A549 (cell line): ENCODE results near the gene PSMD1. TPM values are rescaled to one million over a fixed set of nuclear protein-coding genes. Genes with fewer than 3 reads are reported as not detected.

Experiments used
- ATAC-seq, 2 experiments: fragments of 200-7000 bp in 1 of 2; fragments of >200 bp in 1 of 2; cut with Nextera tagmentation in 1 of 2; cut with Tn5 transposase in 1 of 2; 3 replicates each; pipeline versions ENCODE4 v1.8.0 to v1.9.1; 2018 to 2020; ENCODE audit warnings: mild to moderate bottlenecking in 1 of 2, moderate library complexity in 1 of 2
- CTCF ChIA-PET: fragments of 300-600 bp; sonication (Branson Sonifier 250); formaldehyde crosslinking; extraction: SDS; loops from one replicate; lab custom pipeline; 2021; ENCODE audit warnings: antibody characterized with exemption, inconsistent platforms; lab: Yijun Ruan, JAX
- POLR2A ChIA-PET: fragments of 350-600 bp; formaldehyde crosslinking; extraction: SDS; loops from one replicate; lab custom pipeline; 2021; ENCODE audit warnings: antibody characterized with exemption, inconsistent platforms; lab: Yijun Ruan, JAX
- DNase-seq, 2 experiments: peaks; one replicate each; pipeline versions ENCODE4 v3.0.0 to v3.0.0-alpha.2; 2011 to 2016; ENCODE audit warnings: low read depth in 1 of 2, low spot score in 1 of 2
- FAIRE-seq: peaks from 2 replicates; lab custom pipeline; 2011; peaks lifted over from hg19 to GRCh38; lab: Jason Lieb, UNC
- H3K27ac ChIP-seq, 2 experiments: fragments of >200 bp; sonication (Bioruptor Twin); formaldehyde crosslinking; 3 replicates each; pipeline ENCODE4 v1.5.1; 2016 to 2017
- H3K4me1 ChIP-seq: fragments of >200 bp; sonication (Bioruptor Twin); formaldehyde crosslinking; 3 replicates; pipeline ENCODE4 v1.6.1; 2016
- H3K4me2 ChIP-seq: fragments of >200 bp; sonication (Bioruptor Twin); formaldehyde crosslinking; 3 replicates; pipeline ENCODE4 v1.6.1; 2016
- H3K4me3 ChIP-seq: fragments of >200 bp; sonication (Bioruptor Twin); formaldehyde crosslinking; 3 replicates; pipeline ENCODE4 v1.5.1; 2016
- H3K9me3 ChIP-seq: fragments of >200 bp; sonication (Bioruptor Twin); formaldehyde crosslinking; 3 replicates; pipeline ENCODE4 v1.6.1; 2016
- CBX2 ChIP-seq: fragments of 200-600 bp; sonication (generic); IDR thresholded peaks from 2 replicates; pipeline ENCODE4 v1.6.1; 2016; ENCODE audit warnings: low read depth, mild to moderate bottlenecking, borderline replicate concordance
- CEBPB ChIP-seq, 2 experiments: fragments of >200 bp in 1 of 2; sonication (Bioruptor Twin) in 1 of 2; formaldehyde crosslinking in 1 of 2; IDR thresholded peaks; 2 replicates each; pipeline ENCODE4 v1.6.1; 2012 to 2016
- CHD2 ChIP-seq: fragments of 150-350 bp; IDR thresholded peaks from 2 replicates; pipeline ENCODE4 v1.6.1; 2014; ENCODE audit warnings: low read length; ENCODE audit not compliant: partially characterized antibody
- CTCF ChIP-seq: fragments of >200 bp; sonication (Bioruptor Twin); formaldehyde crosslinking; IDR thresholded peaks from 3 replicates; pipeline ENCODE4 v1.5.1; 2016
- EHF ChIP-seq: fragments of 250-450 bp; sonication (Bioruptor Pico); IDR thresholded peaks from 2 replicates; pipeline ENCODE4 v1.5.0; 2020; ENCODE audit warnings: mild to moderate bottlenecking
- ELK1 ChIP-seq: fragments of 150-350 bp; IDR thresholded peaks from 2 replicates; pipeline ENCODE4 v1.6.1; 2014; ENCODE audit warnings: low read depth, mild to moderate bottlenecking, low read length
- HDAC2 ChIP-seq: fragments of 200-600 bp; sonication (generic); IDR thresholded peaks from 2 replicates; pipeline ENCODE4 v1.6.1; 2016
- JUN ChIP-seq, 2 experiments: fragments of >200 bp; sonication (Bioruptor Twin); formaldehyde crosslinking; IDR thresholded peaks; 2 replicates in 1 of 2; 3 replicates in 1 of 2; pipeline ENCODE4 v1.6.1; 2016 to 2017
- RARB ChIP-seq: fragments of 250-450 bp; sonication (Bioruptor Pico); IDR thresholded peaks from 2 replicates; pipeline ENCODE4 v1.8.0; 2021; ENCODE audit warnings: mild to moderate bottlenecking, moderate library complexity
- SREBF2 ChIP-seq: fragments of 450-650 bp; IDR thresholded peaks from 2 replicates; pipeline ENCODE4 v1.6.1; 2014; ENCODE audit warnings: mild to moderate bottlenecking, moderate library complexity
- TP53 ChIP-seq: fragments of 250-450 bp; sonication (Bioruptor Pico); IDR thresholded peaks from 2 replicates; pipeline ENCODE4 v1.5.0; 2021; ENCODE audit warnings: mild to moderate bottlenecking, moderate library complexity
- ZC3H11A ChIP-seq: fragments of 450-650 bp; IDR thresholded peaks from 2 replicates; pipeline ENCODE4 v1.6.1; 2014; ENCODE audit warnings: antibody characterized with exemption, mild to moderate bottlenecking
- WGBS: methylation state at CpG from one replicate; pipeline ENCODE4 v1.1.6; 2017; ENCODE audit errors: missing lambda C conversion rate; 5-methylcytosine and 5-hydroxymethylcytosine counted together
- polyA plus RNA-seq, 4 experiments: library from polyadenylated mRNA; depleted of rRNA in 3 of 4; stranded (reverse); fragments of >200 nt; fragmentation: RNase III in 1 of 4; extraction: RNeasy Plus Mini Kit Qiagen cat#74134 plus additional on column Dnase treatment in 1 of 4; gene quantifications; 2 replicates in 3 of 4; 3 replicates in 1 of 4; pipeline ENCODE4 v1.2.3, GENCODE V29; 2011 to 2017
- TF ChIP-seq, protein P1 (sequence below): fragments of 250-450 bp; sonication (Bioruptor Pico); IDR thresholded peaks from 2 replicates; pipeline ENCODE4 v1.5.0; 2021; ENCODE audit warnings: mild to moderate bottlenecking, moderate library complexity, borderline replicate concordance
- TF ChIP-seq, protein P2 (sequence below): fragments of 200-600 bp; sonication (generic); IDR thresholded peaks from 2 replicates; pipeline ENCODE4 v1.6.1; 2016; ENCODE audit warnings: antibody characterized with exemption, mild to moderate bottlenecking, moderate library complexity
- TF ChIP-seq, protein P3 (sequence below): IDR thresholded peaks from 2 replicates; pipeline ENCODE4 v1.6.1; 2012
- TF ChIP-seq, protein P4 (sequence below): IDR thresholded peaks from 2 replicates; pipeline ENCODE4 v1.6.1; 2012

Gene PSMD1
- polyA plus RNA-seq, 2 of the 4 experiments (the other 2 are of a cell fraction) = 122 to 248 TPM

- DNase-seq (no peak), ATAC-seq (no peak), FAIRE-seq (no peak)
- Histone ChIP-seq H3K27ac (no peak overlapping the region), H3K4me2 (no peak overlapping the region), H3K4me1 (peaks cover 35% of the 10 kb centered on the region), H3K9me3 (no peaks in the 10 kb centered on the region), H3K4me3 (no peak overlapping the region)
- 6% methylated on average over 1 of the region's 1 CpG for WGBS
- CTCF ChIA-PET = no interaction called here
- TF ChIP-seq, protein P1, sequence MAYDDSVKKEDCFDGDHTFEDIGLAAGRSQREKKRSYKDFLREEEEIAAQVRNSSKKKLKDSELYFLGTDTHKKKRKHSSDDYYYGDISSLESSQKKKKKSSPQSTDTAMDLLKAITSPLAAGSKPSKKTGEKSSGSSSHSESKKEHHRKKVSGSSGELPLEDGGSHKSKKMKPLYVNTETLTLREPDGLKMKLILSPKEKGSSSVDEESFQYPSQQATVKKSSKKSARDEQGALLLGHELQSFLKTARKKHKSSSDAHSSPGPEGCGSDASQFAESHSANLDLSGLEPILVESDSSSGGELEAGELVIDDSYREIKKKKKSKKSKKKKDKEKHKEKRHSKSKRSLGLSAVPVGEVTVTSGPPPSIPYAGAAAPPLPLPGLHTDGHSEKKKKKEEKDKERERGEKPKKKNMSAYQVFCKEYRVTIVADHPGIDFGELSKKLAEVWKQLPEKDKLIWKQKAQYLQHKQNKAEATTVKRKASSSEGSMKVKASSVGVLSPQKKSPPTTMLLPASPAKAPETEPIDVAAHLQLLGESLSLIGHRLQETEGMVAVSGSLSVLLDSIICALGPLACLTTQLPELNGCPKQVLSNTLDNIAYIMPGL (CRISPR knock-in tag) = no peak
- TF ChIP-seq, protein P2, sequence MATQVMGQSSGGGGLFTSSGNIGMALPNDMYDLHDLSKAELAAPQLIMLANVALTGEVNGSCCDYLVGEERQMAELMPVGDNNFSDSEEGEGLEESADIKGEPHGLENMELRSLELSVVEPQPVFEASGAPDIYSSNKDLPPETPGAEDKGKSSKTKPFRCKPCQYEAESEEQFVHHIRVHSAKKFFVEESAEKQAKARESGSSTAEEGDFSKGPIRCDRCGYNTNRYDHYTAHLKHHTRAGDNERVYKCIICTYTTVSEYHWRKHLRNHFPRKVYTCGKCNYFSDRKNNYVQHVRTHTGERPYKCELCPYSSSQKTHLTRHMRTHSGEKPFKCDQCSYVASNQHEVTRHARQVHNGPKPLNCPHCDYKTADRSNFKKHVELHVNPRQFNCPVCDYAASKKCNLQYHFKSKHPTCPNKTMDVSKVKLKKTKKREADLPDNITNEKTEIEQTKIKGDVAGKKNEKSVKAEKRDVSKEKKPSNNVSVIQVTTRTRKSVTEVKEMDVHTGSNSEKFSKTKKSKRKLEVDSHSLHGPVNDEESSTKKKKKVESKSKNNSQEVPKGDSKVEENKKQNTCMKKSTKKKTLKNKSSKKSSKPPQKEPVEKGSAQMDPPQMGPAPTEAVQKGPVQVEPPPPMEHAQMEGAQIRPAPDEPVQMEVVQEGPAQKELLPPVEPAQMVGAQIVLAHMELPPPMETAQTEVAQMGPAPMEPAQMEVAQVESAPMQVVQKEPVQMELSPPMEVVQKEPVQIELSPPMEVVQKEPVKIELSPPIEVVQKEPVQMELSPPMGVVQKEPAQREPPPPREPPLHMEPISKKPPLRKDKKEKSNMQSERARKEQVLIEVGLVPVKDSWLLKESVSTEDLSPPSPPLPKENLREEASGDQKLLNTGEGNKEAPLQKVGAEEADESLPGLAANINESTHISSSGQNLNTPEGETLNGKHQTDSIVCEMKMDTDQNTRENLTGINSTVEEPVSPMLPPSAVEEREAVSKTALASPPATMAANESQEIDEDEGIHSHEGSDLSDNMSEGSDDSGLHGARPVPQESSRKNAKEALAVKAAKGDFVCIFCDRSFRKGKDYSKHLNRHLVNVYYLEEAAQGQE = no peak
- TF ChIP-seq SREBF2 = no peak
- TF ChIP-seq EHF = no peak
- TF ChIP-seq, protein P3, sequence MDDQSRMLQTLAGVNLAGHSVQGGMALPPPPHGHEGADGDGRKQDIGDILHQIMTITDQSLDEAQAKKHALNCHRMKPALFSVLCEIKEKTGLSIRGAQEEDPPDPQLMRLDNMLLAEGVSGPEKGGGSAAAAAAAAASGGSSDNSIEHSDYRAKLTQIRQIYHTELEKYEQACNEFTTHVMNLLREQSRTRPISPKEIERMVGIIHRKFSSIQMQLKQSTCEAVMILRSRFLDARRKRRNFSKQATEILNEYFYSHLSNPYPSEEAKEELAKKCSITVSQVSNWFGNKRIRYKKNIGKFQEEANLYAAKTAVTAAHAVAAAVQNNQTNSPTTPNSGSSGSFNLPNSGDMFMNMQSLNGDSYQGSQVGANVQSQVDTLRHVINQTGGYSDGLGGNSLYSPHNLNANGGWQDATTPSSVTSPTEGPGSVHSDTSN = no peak
- no peak for TF ChIP-seq ELK1
- TF ChIP-seq, all 56 proteins: peak for 0
- POLR2A ChIA-PET = no interaction called here
Measured at GRCh38 chr2:231117148-231117547, 60.5 kb downstream of the PSMD1 start.

- no peaks in the 10 kb centered on the region for H3K9me3 ChIP-seq
- FAIRE-seq (no peak), ATAC-seq (peak in 1 of 2 experiments; percentile 62; a peak in 3 of 6 replicates), DNase-seq (no peak)
- TF ChIP-seq ZC3H11A (no peak), CEBPB (IDR thresholded peaks at IDR 0.05) (no peak), HDAC2 (no peak), CTCF (no peak), CBX2 (no peak), TP53 (CRISPR knock-in tag) (no peak), JUN (IDR thresholded peaks at IDR 0.05) (no peak), CHD2 (no peak), RARB (CRISPR knock-in tag) (no peak)
- TF ChIP-seq, protein P2 = no peak
- TF ChIP-seq, protein P4, sequence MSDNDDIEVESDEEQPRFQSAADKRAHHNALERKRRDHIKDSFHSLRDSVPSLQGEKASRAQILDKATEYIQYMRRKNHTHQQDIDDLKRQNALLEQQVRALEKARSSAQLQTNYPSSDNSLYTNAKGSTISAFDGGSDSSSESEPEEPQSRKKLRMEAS = no peak
- WGBS = 38% methylated on average over 4 of the region's 4 CpGs
- H3K4me1 ChIP-seq = peaks cover 40% of the 10 kb centered on the region
- no peak overlapping the region for H3K27ac ChIP-seq
- H3K4me3 ChIP-seq = no peak overlapping the region
- POLR2A ChIA-PET = no interaction called here
- CTCF ChIA-PET = no interaction called here
- peak overlapping the region; percentile 49 for H3K4me2 ChIP-seq
Measured at GRCh38 chr2:231117922-231118613, 61.4 kb downstream of the PSMD1 start.
